Mesothelial cell of epicardium (in vitro differentiated cells): ENCODE measurements around the gene ATPAF2. TPM values are rescaled to one million over a fixed set of nuclear protein-coding genes. Genes with fewer than 3 reads are reported as not detected.

ENCODE experiments used
- DNase-seq, 2 experiments: peaks; one replicate each; pipeline ENCODE4 v3.0.0; 2021; ENCODE audit warnings: low spot score in 2 of 2; ENCODE audit not compliant: unreplicated experiment in 2 of 2
- H3K27ac Mint-ChIP-seq: 2 replicates; pipeline ENCODE4 v1.8.0; 2021; ENCODE audit warnings: mixed read lengths
- H3K27me3 Mint-ChIP-seq: 2 replicates; pipeline ENCODE4 v1.8.0; 2021; ENCODE audit warnings: low read depth, mixed read lengths
- H3K36me3 Mint-ChIP-seq: 2 replicates; pipeline ENCODE4 v1.8.0; 2021; ENCODE audit warnings: mixed read lengths
- H3K4me1 Mint-ChIP-seq: 2 replicates; pipeline ENCODE4 v1.8.0; 2021; ENCODE audit warnings: mixed read lengths
- H3K4me3 Mint-ChIP-seq: 2 replicates; pipeline ENCODE4 v1.8.0; 2021; ENCODE audit warnings: mild to moderate bottlenecking, moderate library complexity, mixed read lengths
- H3K9me3 Mint-ChIP-seq: 2 replicates; pipeline ENCODE4 v1.8.0; 2021; ENCODE audit warnings: mixed read lengths
- CTCF ChIP-seq: fragments of 200-600 bp; sonication (generic); IDR thresholded peaks from one replicate; pipeline ENCODE4 v1.5.0; 2021; ENCODE audit warnings: antibody characterized with exemption; ENCODE audit not compliant: unreplicated experiment
- total RNA-seq: library from RNA; stranded (reverse); gene quantifications from 3 replicates; pipeline ENCODE4 v1.2.1, GENCODE V29; 2021

The ATPAF2 gene
- total RNA-seq, 1 donor from 2014 or later, result 29.9 TPM

- Mint-ChIP-seq H3K4me3 (no peak overlapping the region), H3K27ac (no peak overlapping the region), H3K27me3 (no peaks in the 10 kb centered on the region), H3K9me3 (no peaks in the 10 kb centered on the region), H3K4me1 (peaks cover 16% of the 10 kb centered on the region), H3K36me3 (peaks cover 5% of the 10 kb centered on the region)
- TF ChIP-seq CTCF, result no peak
- no peak for DNase-seq
Observed at GRCh38 chr17:18018411-18018921, 20.5 kb downstream of the ATPAF2 start.

GRCh38 chr17:18017958-18018357 is 21.0 kb downstream of the ATPAF2 start:
- peaks cover 16% of the 10 kb centered on the region for H3K4me1 Mint-ChIP-seq
- DNase-seq, result no peak

GRCh38 chr17:18016426-18016825 is 22.5 kb downstream of the ATPAF2 start:
- Mint-ChIP-seq H3K27me3 (no peaks in the 10 kb centered on the region), H3K4me3 (no peak overlapping the region), H3K4me1 (peaks cover 16% of the 10 kb centered on the region), H3K9me3 (no peaks in the 10 kb centered on the region), H3K36me3 (peaks cover 9% of the 10 kb centered on the region), H3K27ac (no peak overlapping the region)
- no peak for TF ChIP-seq CTCF
- DNase-seq, result no peak

More at GRCh38 chr17:18017958-18018357, 21.0 kb downstream of the ATPAF2 start:
- Mint-ChIP-seq H3K36me3 (peaks cover 7% of the 10 kb centered on the region), H3K27me3 (no peaks in the 10 kb centered on the region), H3K4me3 (no peak overlapping the region), H3K9me3 (no peaks in the 10 kb centered on the region), H3K27ac (peak overlapping the region; percentile 70)
- no peak for TF ChIP-seq CTCF

- H3K4me1 Mint-ChIP-seq, result peaks cover 16% of the 10 kb centered on the region
- DNase-seq, result no peak
- no peak overlapping the region for H3K27ac Mint-ChIP-seq
- no peak overlapping the region for H3K4me3 Mint-ChIP-seq
- H3K27me3 Mint-ChIP-seq, result no peaks in the 10 kb centered on the region
- peaks cover 9% of the 10 kb centered on the region for H3K36me3 Mint-ChIP-seq
- H3K9me3 Mint-ChIP-seq, result no peaks in the 10 kb centered on the region
- TF ChIP-seq CTCF, result no peak
Observed at GRCh38 chr17:18015593-18015992, 23.4 kb downstream of the ATPAF2 start.

- peaks cover 4% of the 10 kb centered on the region for H3K9me3 Mint-ChIP-seq
- peak overlapping the region; percentile 39 for H3K27ac Mint-ChIP-seq
- H3K27me3 Mint-ChIP-seq, result no peaks in the 10 kb centered on the region
- peaks cover 3% of the 10 kb centered on the region for H3K4me1 Mint-ChIP-seq
- peaks cover 16% of the 10 kb centered on the region for H3K36me3 Mint-ChIP-seq
- DNase-seq, result no peak
- TF ChIP-seq CTCF, result no peak
- no peak overlapping the region for H3K4me3 Mint-ChIP-seq
Observed at GRCh38 chr17:18014006-18014405, 25.0 kb downstream of the ATPAF2 start.

GRCh38 chr17:18011286-18011685 is 27.7 kb downstream of the ATPAF2 start:
- no peak for TF ChIP-seq CTCF
- H3K4me1 Mint-ChIP-seq, result no peaks in the 10 kb centered on the region
- H3K36me3 Mint-ChIP-seq, result peaks cover 22% of the 10 kb centered on the region
- no peaks in the 10 kb centered on the region for H3K27me3 Mint-ChIP-seq
- no peak overlapping the region for H3K4me3 Mint-ChIP-seq
- H3K9me3 Mint-ChIP-seq, result peaks cover 4% of the 10 kb centered on the region
- no peak for DNase-seq
- H3K27ac Mint-ChIP-seq, result no peak overlapping the region
